Measurements from ENCODE around the gene OLIG2.

Gene OLIG2

GRCh38 chr21:33070998-33071769 lies 45.4 kb downstream of the OLIG2 start:
- DNase-seq (ENCODE audit: extremely low read depth, low read depth) = no peak
- TF ChIP-seq CTCF (IDR thresholded peaks at IDR 0.05; ENCODE audit: low read depth, low read length) = no peak

DNA sequence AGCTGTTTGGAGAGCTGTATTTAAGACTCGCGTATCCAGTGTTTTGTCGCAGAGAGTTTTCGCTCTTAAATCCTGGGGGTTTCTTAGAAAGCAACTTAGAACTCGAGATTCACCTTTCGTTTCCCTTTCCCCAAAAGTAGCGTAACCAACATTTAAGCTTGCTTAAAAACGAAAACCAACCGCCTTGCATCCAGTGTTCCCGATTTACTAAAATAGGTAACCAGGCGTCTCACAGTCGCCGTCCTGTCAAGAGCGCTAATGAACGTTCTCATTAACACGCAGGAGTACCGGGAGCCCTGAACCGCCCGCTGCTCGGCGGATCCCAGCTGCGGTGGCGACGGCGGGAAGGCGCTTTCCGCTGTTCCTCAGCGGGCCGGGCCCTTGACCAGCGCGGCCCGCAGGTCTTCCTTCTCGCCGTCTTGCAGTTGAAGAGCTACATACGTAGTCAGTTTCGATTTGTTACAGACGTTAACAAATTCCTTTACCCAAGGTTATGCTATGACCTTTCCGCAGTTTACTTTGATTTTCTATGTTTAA lies 46.1 kb downstream of the OLIG2 start:
- DNase-seq (ENCODE audit: extremely low read depth, low read depth) = no peak
- TF ChIP-seq CTCF (IDR thresholded peaks at IDR 0.05; ENCODE audit: low read depth, low read length) = no peak

GRCh38 chr21:33073636-33074035 lies 47.9 kb downstream of the OLIG2 start:
- no peak for TF ChIP-seq CTCF (IDR thresholded peaks at IDR 0.05; ENCODE audit: low read depth, low read length)
- no peak for DNase-seq (ENCODE audit: extremely low read depth, low read depth)

GRCh38 chr21:33075128-33075527 lies 49.4 kb downstream of the OLIG2 start:
- no peak for DNase-seq (ENCODE audit: extremely low read depth, low read depth)
- TF ChIP-seq CTCF (IDR thresholded peaks at IDR 0.05; ENCODE audit: low read depth, low read length) = no peak

DNA sequence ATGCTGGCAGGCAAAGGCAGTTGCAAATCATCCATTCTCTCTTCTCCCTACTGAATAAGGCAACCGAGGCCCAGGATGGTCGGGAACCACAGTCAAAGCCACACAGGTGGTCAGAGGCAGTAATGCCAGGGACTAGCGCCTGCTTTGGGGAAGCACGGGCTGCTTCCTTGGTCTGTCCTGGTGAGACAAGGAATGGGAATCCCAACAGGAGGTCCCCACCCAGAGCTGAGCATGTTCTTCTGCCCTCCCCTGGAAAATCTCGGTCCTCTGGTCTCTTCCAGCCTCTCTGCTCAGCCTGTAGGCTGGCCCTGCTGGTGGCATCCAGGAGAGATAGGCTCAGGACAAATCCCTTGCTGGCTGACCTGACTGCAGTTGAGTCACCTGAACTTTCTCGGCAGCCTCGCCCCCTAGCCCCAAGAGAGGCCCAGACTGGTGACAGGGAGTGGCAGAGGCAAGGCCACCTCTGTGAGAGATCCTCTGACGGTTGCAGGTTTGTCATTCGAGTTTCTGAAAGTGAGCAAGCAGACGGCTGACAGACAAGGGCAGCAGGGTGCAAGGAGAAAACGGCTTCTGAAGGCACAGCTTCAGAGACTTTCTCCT lies 50.0 kb downstream of the OLIG2 start:
- no peak for TF ChIP-seq CTCF (IDR thresholded peaks at IDR 0.05; ENCODE audit: low read depth, low read length)
- no peak for DNase-seq (ENCODE audit: extremely low read depth, low read depth)

- no peak for TF ChIP-seq CTCF (IDR thresholded peaks at IDR 0.05; ENCODE audit: low read depth, low read length)
- no peak for DNase-seq (ENCODE audit: extremely low read depth, low read depth)
These were observed 51.0 kb downstream of the OLIG2 start for GRCh38 chr21:33076600-33077329.

Data from AG09319 (cell line).